Epithelial cell of proximal tubule (primary cell): ENCODE measurements around the gene DNMBP. TPM values are rescaled to one million over a fixed set of nuclear protein-coding genes. Genes with fewer than 3 reads are reported as not detected.
"Not testable (repeated sequence)": the region's sequence is repeated elsewhere in the genome, so short reads cannot be mapped to it uniquely, and the experiment has no call there.

ENCODE experiments used
- DNase-seq: peaks from one replicate; pipeline ENCODE4 v3.0.0-alpha.2; 2011; ENCODE audit warnings: low read depth
- H3K4me3 ChIP-seq: 2 replicates; pipeline ENCODE4 v1.5.1; 2011; ENCODE audit warnings: low read depth, mild to moderate bottlenecking, low read length
- CTCF ChIP-seq: conservative IDR thresholded peaks from 2 replicates; pipeline ENCODE4 v1.5.1; 2012; ENCODE audit warnings: low read depth, mild to moderate bottlenecking, low read length
- total RNA-seq: library from RNA; depleted of rRNA; stranded (reverse); fragments of >200 nt; gene quantifications from 2 replicates; pipeline ENCODE4 v1.2.3, GENCODE V29; 2015

The DNMBP gene
- total RNA-seq, 1 donor from 2014 or later, result 20.5 TPM

DNA sequence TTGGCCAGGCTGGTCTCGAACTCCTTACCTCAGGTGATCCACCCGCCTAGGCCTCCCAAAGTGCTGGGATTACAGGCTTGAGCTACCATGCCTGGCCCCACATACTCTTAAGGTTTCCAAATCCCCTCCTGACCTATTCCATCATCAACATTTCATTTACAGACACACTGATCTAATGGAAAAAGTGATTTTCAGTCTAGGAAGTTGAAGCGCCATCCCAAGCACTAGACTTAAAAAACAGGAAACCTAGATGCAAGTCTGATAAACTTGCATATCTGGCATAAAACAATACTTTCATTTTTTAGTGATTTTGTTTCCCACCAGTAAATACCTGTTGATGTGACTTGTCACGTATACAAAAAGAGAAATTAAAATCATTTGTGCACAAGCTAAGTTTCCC, 44.0 kb downstream of the DNMBP start:
- H3K4me3 ChIP-seq, result no peak overlapping the region
- TF ChIP-seq CTCF, result no peak
- no peak for DNase-seq

- TF ChIP-seq CTCF, result peak; percentile 45
- no peak for DNase-seq
- no peak overlapping the region for H3K4me3 ChIP-seq
Measured at GRCh38 chr10:99964791-99965190, 45.0 kb downstream of the DNMBP start.

- not testable (repeated sequence) for H3K4me3 ChIP-seq, DNase-seq
Measured at GRCh38 chr10:99963467-99964165, 46.1 kb downstream of the DNMBP start.

DNA sequence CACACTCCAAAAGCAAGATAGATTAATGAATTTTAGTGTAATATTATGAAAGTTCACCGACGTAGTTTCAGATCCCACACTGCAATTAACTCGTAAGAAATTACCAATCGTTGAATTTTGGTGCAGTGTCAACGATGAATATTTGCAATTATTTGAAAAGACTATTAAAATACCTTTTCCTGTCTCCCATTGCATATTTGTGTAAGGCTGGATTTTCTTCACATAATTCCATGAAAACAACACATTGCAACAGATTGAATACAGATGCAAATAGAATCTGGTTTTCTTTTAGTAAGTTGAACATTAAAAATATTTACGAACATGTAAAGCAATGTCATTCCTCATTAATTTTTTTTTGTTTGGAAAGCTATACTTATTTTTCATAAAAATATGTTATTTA, 50.9 kb downstream of the DNMBP start:
- no peak for TF ChIP-seq CTCF
- DNase-seq, result no peak
- no peak overlapping the region for H3K4me3 ChIP-seq

GRCh38 chr10:99958302-99958701, 51.4 kb downstream of the DNMBP start:
- no peak for DNase-seq
- no peak for TF ChIP-seq CTCF
- H3K4me3 ChIP-seq, result no peak overlapping the region

GRCh38 chr10:99953510-99953909, 56.2 kb downstream of the DNMBP start:
- DNase-seq, H3K4me3 ChIP-seq: not testable (repeated sequence)

DNA sequence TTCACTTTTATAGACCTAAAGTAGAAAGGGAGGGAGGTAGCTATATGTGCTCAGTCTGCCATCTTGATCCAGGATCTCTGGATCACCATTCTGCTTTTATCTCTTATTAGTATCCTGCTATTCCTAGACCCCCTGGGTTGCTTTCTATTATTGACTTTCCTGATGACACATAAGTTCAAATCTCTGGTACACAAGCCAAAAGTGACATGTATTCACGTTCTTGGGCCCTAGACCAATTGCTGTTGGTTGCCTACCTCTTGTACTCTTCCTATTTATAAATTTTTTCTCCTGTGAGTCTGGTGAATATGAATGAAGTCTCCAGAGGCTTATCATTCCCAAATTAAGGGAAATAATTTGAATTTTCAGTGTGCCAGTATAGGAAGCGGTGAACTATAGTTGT, 56.9 kb downstream of the DNMBP start:
- H3K4me3 ChIP-seq, result no peak overlapping the region
- no peak for DNase-seq
- TF ChIP-seq CTCF, result no peak

DNA sequence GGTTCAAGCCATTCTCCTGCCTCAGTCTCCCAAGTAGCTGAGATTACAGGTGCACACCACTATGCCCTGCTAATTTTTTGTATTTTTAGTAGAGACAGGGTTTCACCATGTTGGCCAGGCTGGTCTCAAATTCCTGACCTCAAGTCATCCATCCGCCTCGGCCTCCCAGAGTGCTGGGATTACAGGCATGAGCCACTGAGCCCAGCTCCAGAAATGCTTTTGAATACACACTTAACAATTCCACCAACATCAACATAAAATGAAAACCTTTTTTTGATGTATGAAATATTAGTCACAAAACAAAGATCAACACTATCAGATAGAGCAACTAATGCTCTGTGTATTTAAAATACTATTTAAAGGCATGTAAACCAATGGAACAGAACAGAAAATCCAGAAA, 63.7 kb downstream of the DNMBP start:
- not testable (repeated sequence) for H3K4me3 ChIP-seq, DNase-seq

GRCh38 chr10:99945263-99945662, 64.5 kb downstream of the DNMBP start:
- no peak overlapping the region for H3K4me3 ChIP-seq
- no peak for TF ChIP-seq CTCF
- no peak for DNase-seq
